Measurements from ENCODE around the gene ELFN1.

Gene ELFN1

GRCh38 chr7:1765336-1765735, 95.3 kb downstream of the ELFN1 start:
- Histone ChIP-seq H3K79me2 (ENCODE audit: control insufficient read depth, insufficient read depth, low read length, unreplicated experiment) (no peaks in the 10 kb centered on the region), H3K27me3 (ENCODE audit: insufficient read depth, low read length) (no peaks in the 10 kb centered on the region), H3K36me3 (ENCODE audit: insufficient read depth, low read length) (no peaks in the 10 kb centered on the region), H3K27ac (ENCODE audit: low read depth, low read length) (no peak overlapping the region), H3K4me1 (ENCODE audit: control insufficient read depth, insufficient read depth, low read length, unreplicated experiment) (no peaks in the 10 kb centered on the region), H2AFZ (ENCODE audit: low read length, unreplicated experiment) (no peak overlapping the region), H3K4me3 (ENCODE audit: low read depth, low read length) (no peak overlapping the region)

- no peak overlapping the region for H3K4me3 ChIP-seq (ENCODE audit: low read depth, low read length)
- H3K36me3 ChIP-seq (ENCODE audit: insufficient read depth, low read length): no peaks in the 10 kb centered on the region
- H3K4me1 ChIP-seq (ENCODE audit: control insufficient read depth, insufficient read depth, low read length, unreplicated experiment): no peaks in the 10 kb centered on the region
- no peak overlapping the region for H2AFZ ChIP-seq (ENCODE audit: low read length, unreplicated experiment)
- no peaks in the 10 kb centered on the region for H3K79me2 ChIP-seq (ENCODE audit: control insufficient read depth, insufficient read depth, low read length, unreplicated experiment)
- H3K27ac ChIP-seq (ENCODE audit: low read depth, low read length): no peak overlapping the region
- H3K27me3 ChIP-seq (ENCODE audit: insufficient read depth, low read length): no peaks in the 10 kb centered on the region
Observed at GRCh38 chr7:1767524-1767923, 97.4 kb downstream of the ELFN1 start.

DNA sequence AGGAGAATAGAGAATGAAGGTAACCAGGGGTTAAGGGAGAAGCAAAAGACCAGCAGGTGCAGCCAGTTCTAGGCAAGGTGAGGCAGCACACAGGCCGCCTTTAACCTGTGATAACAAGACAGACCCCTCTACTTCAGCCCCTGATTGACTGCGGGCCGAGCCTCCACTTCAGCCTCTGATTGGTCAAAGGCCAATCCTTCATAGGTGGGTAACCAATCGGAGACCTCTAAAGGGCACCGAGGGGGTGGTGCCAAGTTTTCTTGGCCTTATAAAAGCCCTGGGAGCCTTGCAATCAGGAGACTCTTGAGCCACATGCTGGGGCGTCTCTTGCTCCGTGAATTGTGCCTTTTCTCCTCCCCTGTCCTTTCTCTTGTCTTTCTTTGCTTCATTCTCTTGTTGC, 98.8 kb downstream of the ELFN1 start:
- Histone ChIP-seq H3K4me3 (ENCODE audit: low read depth, low read length) (no peak overlapping the region), H2AFZ (ENCODE audit: low read length, unreplicated experiment) (no peak overlapping the region), H3K27ac (ENCODE audit: low read depth, low read length) (no peak overlapping the region), H3K27me3 (ENCODE audit: insufficient read depth, low read length) (no peaks in the 10 kb centered on the region), H3K4me1 (ENCODE audit: control insufficient read depth, insufficient read depth, low read length, unreplicated experiment) (no peaks in the 10 kb centered on the region), H3K36me3 (ENCODE audit: insufficient read depth, low read length) (no peaks in the 10 kb centered on the region), H3K79me2 (ENCODE audit: control insufficient read depth, insufficient read depth, low read length, unreplicated experiment) (no peaks in the 10 kb centered on the region)

DNA sequence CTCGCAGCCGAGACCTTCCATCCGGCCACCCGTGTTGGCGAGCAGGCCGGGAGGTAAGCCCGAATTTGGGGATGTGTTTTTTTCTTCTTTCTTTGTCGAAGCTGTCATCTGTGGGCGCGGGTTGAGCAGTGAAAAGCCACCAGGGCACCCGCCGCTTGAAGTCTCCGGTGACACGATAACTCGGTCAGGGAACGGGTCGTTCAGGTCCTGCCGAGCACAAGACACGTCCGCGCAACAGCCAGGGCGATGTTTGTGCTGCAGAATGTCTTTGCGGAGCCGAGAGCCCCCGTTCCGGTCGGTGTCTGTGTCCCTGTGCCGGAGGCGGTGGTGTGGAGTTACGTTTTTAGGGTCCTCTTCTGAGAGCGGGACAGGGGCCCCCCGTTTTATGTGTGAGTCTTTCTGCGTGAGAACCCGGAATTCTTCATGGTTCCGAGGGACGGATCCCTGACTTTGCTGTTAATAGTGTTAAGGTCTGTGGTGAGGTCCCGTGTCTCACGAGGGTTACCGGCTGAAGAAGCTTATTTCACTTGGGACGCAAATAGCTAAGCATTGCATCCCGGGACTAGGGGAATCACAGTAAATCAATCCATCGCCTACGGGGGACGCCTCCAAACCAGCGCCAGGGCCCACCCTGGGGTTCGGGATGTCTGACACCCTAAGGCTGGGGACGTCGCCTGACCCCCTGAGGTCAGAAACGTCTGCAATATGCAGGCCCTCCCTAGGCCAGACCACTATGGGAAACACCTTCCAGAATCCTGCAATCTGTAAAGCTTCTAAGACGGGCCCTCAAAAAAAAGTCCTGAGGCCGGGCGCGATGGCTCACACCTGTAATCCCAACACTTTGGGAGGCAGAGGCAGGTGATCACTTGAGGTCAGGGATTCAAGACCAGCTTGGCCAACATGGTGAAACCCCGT, 99.5 kb downstream of the ELFN1 start:
- no peaks in the 10 kb centered on the region for H3K79me2 ChIP-seq (ENCODE audit: control insufficient read depth, insufficient read depth, low read length, unreplicated experiment)
- no peak overlapping the region for H3K4me3 ChIP-seq (ENCODE audit: low read depth, low read length)
- H3K27ac ChIP-seq (ENCODE audit: low read depth, low read length): no peak overlapping the region
- H3K4me1 ChIP-seq (ENCODE audit: control insufficient read depth, insufficient read depth, low read length, unreplicated experiment): no peaks in the 10 kb centered on the region
- H2AFZ ChIP-seq (ENCODE audit: low read length, unreplicated experiment): no peak overlapping the region
- no peaks in the 10 kb centered on the region for H3K27me3 ChIP-seq (ENCODE audit: insufficient read depth, low read length)
- H3K36me3 ChIP-seq (ENCODE audit: insufficient read depth, low read length): no peaks in the 10 kb centered on the region

GRCh38 chr7:1770331-1770730, 100.3 kb downstream of the ELFN1 start:
- Histone ChIP-seq H2AFZ (ENCODE audit: low read length, unreplicated experiment) (no peak overlapping the region), H3K4me1 (ENCODE audit: control insufficient read depth, insufficient read depth, low read length, unreplicated experiment) (no peaks in the 10 kb centered on the region), H3K27ac (ENCODE audit: low read depth, low read length) (no peak overlapping the region), H3K79me2 (ENCODE audit: control insufficient read depth, insufficient read depth, low read length, unreplicated experiment) (no peaks in the 10 kb centered on the region), H3K27me3 (ENCODE audit: insufficient read depth, low read length) (peaks cover 4% of the 10 kb centered on the region; the same call in 1 of the 2 replicates), H3K4me3 (ENCODE audit: low read depth, low read length) (no peak overlapping the region), H3K36me3 (ENCODE audit: insufficient read depth, low read length) (no peaks in the 10 kb centered on the region)

DNA sequence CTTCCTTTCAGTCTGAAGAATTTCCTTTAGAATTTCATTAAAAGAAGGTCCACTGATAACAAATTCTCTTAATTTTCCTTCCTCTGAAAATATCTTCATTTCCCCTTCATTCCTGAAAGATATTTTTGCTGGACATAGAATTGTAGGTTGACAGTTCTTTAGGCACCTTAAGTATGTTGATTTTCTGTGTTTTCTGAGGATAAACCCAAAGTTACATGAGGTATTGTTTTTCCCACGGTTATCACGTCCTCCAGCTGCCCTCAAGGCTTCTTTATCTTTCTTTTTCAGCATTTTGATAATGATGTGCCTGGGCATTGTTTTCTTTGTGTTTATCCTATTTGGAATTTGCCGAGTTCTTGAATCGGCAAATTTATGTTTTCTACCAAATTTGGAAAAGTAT, 105.3 kb downstream of the ELFN1 start:
- no peaks in the 10 kb centered on the region for H3K79me2 ChIP-seq (ENCODE audit: control insufficient read depth, insufficient read depth, low read length, unreplicated experiment)
- H3K36me3 ChIP-seq (ENCODE audit: insufficient read depth, low read length): no peaks in the 10 kb centered on the region
- H2AFZ ChIP-seq (ENCODE audit: low read length, unreplicated experiment): no peak overlapping the region
- H3K27ac ChIP-seq (ENCODE audit: low read depth, low read length): no peak overlapping the region
- H3K4me1 ChIP-seq (ENCODE audit: control insufficient read depth, insufficient read depth, low read length, unreplicated experiment): no peaks in the 10 kb centered on the region
- H3K27me3 ChIP-seq (ENCODE audit: insufficient read depth, low read length): peaks cover 12% of the 10 kb centered on the region
- H3K4me3 ChIP-seq (ENCODE audit: low read depth, low read length): no peak overlapping the region

DNA sequence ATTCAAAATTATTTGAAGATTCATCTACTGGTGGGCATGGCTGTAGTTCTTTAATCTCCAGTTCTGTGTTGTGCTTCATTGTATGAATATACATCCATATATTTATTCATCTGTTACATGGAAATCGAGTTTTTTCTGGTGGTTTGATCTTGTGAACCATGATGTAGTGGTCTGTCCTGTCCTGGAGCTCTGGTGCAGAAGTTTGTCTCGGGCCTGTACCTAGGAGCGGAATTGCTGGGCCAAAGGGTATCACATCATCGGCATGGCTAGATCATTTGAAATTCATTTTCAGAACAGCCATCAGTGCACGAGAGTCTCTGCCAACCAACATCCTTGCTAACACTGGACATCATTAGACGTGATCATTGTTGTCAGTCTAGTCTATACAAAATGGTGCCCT, 107.0 kb downstream of the ELFN1 start:
- Histone ChIP-seq H2AFZ (ENCODE audit: low read length, unreplicated experiment) (no peak overlapping the region), H3K4me1 (ENCODE audit: control insufficient read depth, insufficient read depth, low read length, unreplicated experiment) (no peaks in the 10 kb centered on the region), H3K27me3 (ENCODE audit: insufficient read depth, low read length) (peaks cover 12% of the 10 kb centered on the region), H3K36me3 (ENCODE audit: insufficient read depth, low read length) (no peaks in the 10 kb centered on the region), H3K4me3 (ENCODE audit: low read depth, low read length) (no peak overlapping the region), H3K27ac (ENCODE audit: low read depth, low read length) (no peak overlapping the region), H3K79me2 (ENCODE audit: control insufficient read depth, insufficient read depth, low read length, unreplicated experiment) (no peaks in the 10 kb centered on the region)

DNA sequence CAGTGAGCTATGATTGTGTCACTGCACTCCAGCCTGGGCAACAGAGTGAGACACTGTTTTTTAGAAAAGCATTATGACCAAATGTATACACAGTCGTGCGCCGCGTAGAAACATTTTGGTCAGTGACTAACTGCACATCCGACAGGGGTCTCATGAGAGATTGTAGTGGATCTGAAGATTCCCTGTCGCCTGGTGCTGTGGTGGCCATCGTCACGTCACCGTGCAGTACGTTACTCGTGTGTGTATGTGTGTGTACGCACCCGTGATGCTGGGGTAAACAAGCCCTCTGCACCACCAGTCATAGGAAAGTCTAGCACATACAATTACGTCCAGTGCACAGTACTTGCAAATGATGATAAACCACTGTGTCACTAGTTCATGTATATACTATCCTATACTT, 109.4 kb downstream of the ELFN1 start:
- no peaks in the 10 kb centered on the region for H3K4me1 ChIP-seq (ENCODE audit: control insufficient read depth, insufficient read depth, low read length, unreplicated experiment)

DNA sequence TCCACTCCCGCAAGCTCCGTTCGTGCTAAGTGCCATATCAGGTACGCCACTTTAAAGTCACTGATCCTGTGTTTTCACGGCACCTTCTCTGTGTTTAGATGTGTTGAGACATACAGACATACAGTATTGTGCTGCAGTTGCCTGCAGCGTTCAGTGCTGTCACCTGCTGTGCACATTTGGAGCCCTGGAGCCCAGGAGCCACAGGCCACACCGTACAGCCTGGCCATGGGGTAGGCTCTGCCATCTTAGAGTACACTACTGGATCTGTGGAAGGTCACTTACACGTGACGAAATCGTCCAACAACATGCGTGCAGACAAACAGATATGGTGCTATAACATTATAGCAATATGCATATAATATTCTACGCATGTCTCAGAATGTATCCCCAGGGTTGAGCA, 111.3 kb downstream of the ELFN1 start:
- H3K4me3 ChIP-seq (ENCODE audit: low read depth, low read length): no peak overlapping the region
- H3K36me3 ChIP-seq (ENCODE audit: insufficient read depth, low read length): no peaks in the 10 kb centered on the region
- no peak overlapping the region for H3K27ac ChIP-seq (ENCODE audit: low read depth, low read length)
- H3K79me2 ChIP-seq (ENCODE audit: control insufficient read depth, insufficient read depth, low read length, unreplicated experiment): no peaks in the 10 kb centered on the region
- H3K27me3 ChIP-seq (ENCODE audit: insufficient read depth, low read length): peaks cover 7% of the 10 kb centered on the region; the same call in 1 of the 2 replicates
- H2AFZ ChIP-seq (ENCODE audit: low read length, unreplicated experiment): no peak overlapping the region
- no peaks in the 10 kb centered on the region for H3K4me1 ChIP-seq (ENCODE audit: control insufficient read depth, insufficient read depth, low read length, unreplicated experiment)

More for the DNA sequence above, 109.4 kb downstream of the ELFN1 start:
- Histone ChIP-seq H2AFZ (ENCODE audit: low read length, unreplicated experiment) (no peak overlapping the region), H3K27ac (ENCODE audit: low read depth, low read length) (no peak overlapping the region), H3K4me3 (ENCODE audit: low read depth, low read length) (no peak overlapping the region), H3K36me3 (ENCODE audit: insufficient read depth, low read length) (no peaks in the 10 kb centered on the region), H3K27me3 (ENCODE audit: insufficient read depth, low read length) (peaks cover 12% of the 10 kb centered on the region), H3K79me2 (ENCODE audit: control insufficient read depth, insufficient read depth, low read length, unreplicated experiment) (no peaks in the 10 kb centered on the region)

DNA sequence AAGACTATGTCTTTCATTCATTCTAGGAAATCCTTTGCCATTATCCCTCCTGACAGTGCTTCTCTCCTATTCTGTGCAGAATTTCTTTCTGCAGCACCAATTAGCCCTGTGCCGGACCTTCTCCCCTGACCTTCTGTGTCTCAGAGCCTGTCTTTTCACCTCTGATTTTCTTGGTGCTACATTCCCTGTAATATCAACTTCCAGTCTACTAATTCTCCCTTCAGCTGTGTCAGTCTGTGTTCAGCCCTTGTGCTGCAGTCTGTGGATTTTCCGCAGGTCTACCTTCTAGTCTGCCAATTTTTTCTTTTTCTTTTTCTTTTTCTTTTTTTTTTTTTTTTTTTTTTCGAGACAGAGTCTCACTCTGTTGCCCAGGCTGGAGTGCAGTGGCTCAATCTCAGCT, 115.8 kb downstream of the ELFN1 start:
- no peak overlapping the region for H3K4me3 ChIP-seq (ENCODE audit: low read depth, low read length)
- no peaks in the 10 kb centered on the region for H3K36me3 ChIP-seq (ENCODE audit: insufficient read depth, low read length)
- no peak overlapping the region for H2AFZ ChIP-seq (ENCODE audit: low read length, unreplicated experiment)
- no peak overlapping the region for H3K27ac ChIP-seq (ENCODE audit: low read depth, low read length)
- no peaks in the 10 kb centered on the region for H3K79me2 ChIP-seq (ENCODE audit: control insufficient read depth, insufficient read depth, low read length, unreplicated experiment)
- no peaks in the 10 kb centered on the region for H3K27me3 ChIP-seq (ENCODE audit: insufficient read depth, low read length)
- H3K4me1 ChIP-seq (ENCODE audit: control insufficient read depth, insufficient read depth, low read length, unreplicated experiment): no peaks in the 10 kb centered on the region

GRCh38 chr7:1787241-1787640, 117.2 kb downstream of the ELFN1 start:
- H3K4me3 ChIP-seq (ENCODE audit: low read depth, low read length): no peak overlapping the region

More at GRCh38 chr7:1787241-1787640, 117.2 kb downstream of the ELFN1 start:
- no peaks in the 10 kb centered on the region for H3K36me3 ChIP-seq (ENCODE audit: insufficient read depth, low read length)
- H2AFZ ChIP-seq (ENCODE audit: low read length, unreplicated experiment): no peak overlapping the region
- H3K27me3 ChIP-seq (ENCODE audit: insufficient read depth, low read length): no peaks in the 10 kb centered on the region
- H3K27ac ChIP-seq (ENCODE audit: low read depth, low read length): no peak overlapping the region
- H3K79me2 ChIP-seq (ENCODE audit: control insufficient read depth, insufficient read depth, low read length, unreplicated experiment): no peaks in the 10 kb centered on the region
- no peaks in the 10 kb centered on the region for H3K4me1 ChIP-seq (ENCODE audit: control insufficient read depth, insufficient read depth, low read length, unreplicated experiment)
